Activated T-cell treated with anti-CD3 and anti-CD28 coated beads for 48 hours (primary cell): ENCODE measurements around the gene MAPKAP1.
"Not testable (repeated sequence)": the region's sequence is repeated elsewhere in the genome, so short reads cannot be mapped to it uniquely, and the experiment has no call there.

ENCODE experiments used
- DNase-seq: peaks from one replicate; pipeline ENCODE4 v3.0.0-alpha.2; 2020; ENCODE audit warnings: low read depth

MAPKAP1 gene

GRCh38 chr9:125730168-125730567, 23.2 kb upstream of the MAPKAP1 start:
- no peak for DNase-seq

GRCh38 chr9:125726456-125727132, 19.6 kb upstream of the MAPKAP1 start:
- DNase-seq = no peak

DNA sequence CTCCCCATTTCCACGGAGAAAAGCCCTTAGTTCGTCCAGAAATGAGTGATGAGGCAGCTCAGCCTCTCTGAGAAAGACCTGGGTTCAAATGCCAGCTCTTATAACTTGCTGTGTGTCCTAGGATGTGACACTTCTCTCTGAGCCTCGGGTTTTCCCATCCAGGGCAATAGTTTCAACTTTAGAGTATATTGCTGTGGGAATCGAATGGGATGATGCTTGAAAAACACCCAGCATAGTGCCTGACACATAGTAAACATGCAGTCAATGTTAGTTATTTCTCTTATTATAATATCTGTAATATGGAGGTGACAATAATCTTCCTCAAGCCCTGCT, 430 bp upstream of the MAPKAP1 start:
- DNase-seq = no peak

DNA sequence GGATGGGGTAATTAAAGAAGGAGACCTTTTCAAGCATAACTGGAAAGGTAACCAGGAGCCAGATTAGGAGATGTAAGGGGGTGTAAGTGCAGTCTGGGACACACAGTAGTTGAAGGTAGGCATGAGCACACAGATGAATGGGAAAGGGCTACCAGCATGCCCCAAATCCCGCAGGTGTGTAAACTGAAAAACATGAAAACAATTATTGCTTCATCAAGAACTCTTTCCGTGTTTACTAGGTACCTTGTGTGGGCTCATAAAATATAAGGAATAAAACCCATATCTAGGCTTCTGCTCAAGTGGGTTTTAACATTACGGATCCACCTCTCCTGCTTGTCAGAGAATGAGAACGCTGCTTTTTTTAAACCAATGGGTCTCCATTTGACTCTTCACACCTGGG, 1.1 kb downstream of the MAPKAP1 start:
- no peak for DNase-seq

DNA sequence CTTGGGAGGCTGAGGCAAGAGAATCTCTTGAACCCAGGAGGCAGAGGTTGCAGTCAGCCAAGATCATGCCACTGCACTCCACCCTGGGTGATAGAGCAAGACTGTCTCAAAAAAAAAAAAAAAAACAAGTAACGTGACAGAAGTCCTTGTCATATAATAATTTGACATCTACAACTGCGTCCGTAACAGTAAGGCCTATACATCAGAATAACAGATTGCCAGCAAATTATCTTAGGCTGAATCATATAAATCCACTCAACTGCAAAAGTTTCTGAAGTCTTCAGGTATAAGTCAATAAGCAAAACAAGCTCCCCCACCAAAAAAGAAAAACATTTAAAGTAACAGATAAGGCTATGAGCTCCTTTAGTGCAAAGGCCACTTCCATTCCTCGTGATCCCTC, 3.3 kb downstream of the MAPKAP1 start:
- no peak for DNase-seq

DNA sequence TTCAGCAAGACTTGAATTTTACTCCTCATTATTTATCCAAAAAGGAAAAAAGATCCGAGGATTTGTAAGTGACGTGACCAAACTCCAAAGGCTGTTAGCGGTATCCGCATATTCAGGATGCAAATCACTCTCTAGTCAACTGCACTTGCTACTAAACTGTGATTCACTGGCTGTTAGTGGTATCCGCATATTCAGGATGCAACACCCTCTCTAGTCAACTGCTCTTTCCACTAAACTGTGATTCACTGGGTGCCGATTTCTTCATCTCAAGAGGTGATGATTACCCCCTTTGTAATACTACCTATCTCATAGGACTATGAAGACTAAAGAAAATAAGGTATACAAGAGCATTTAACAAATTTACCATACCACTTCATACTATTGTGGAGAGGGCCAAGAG, 5.7 kb downstream of the MAPKAP1 start:
- DNase-seq = no peak

DNA sequence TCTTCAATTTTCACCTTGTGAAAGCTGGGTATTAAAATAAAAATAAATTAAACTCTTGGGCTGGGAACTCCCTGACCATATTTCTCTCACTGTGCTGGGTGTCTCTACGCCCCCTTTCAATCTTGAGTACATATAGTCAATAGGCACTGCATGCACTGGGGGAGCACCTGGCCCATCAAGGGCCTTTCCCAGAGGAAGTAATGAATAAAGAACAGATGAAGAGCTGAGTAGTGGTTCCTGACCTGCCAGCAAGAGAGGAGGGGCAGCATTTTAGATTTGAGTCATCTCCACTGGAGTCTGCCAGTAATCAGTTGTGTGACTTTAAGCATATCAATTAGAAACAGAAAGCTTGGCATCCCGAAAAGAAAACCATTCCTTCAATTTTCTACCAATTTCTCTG, 6.2 kb downstream of the MAPKAP1 start:
- DNase-seq = peak; percentile 11

GRCh38 chr9:125699870-125700269, 7.1 kb downstream of the MAPKAP1 start:
- no peak for DNase-seq

GRCh38 chr9:125696106-125696647, 10.8 kb downstream of the MAPKAP1 start:
- no peak for DNase-seq

GRCh38 chr9:125695548-125695947, 11.5 kb downstream of the MAPKAP1 start:
- DNase-seq = not testable (repeated sequence)

GRCh38 chr9:125694478-125694877, 12.5 kb downstream of the MAPKAP1 start:
- no peak for DNase-seq

GRCh38 chr9:125693492-125693891, 13.5 kb downstream of the MAPKAP1 start:
- DNase-seq = not testable (repeated sequence)

- no peak for DNase-seq
Measured at GRCh38 chr9:125691869-125692268, 15.1 kb downstream of the MAPKAP1 start.

- no peak for DNase-seq
Measured at GRCh38 chr9:125690679-125691078, 16.3 kb downstream of the MAPKAP1 start.

- no peak for DNase-seq
Measured at GRCh38 chr9:125687163-125687863, 19.7 kb downstream of the MAPKAP1 start.

GRCh38 chr9:125685167-125685566, 21.8 kb downstream of the MAPKAP1 start:
- no peak for DNase-seq

DNA sequence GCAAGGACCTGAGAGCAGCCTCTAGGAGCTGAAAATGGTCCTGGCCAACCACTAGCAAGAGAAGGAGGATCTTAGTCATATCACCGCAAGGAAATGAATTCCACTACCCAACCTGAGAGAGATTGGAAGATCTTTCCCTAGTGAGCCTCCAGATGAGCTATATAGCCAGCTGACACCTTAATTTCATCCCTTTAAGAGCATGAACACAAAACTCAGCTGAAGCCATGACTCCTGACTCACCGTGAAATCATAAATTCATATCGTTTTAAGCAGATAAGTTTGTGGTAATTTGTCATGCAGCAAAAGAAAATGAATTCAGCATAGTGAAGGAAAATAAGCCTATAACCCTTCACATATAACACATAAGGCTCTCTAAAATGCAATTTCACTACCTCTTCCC, 23.5 kb downstream of the MAPKAP1 start:
- no peak for DNase-seq

- DNase-seq = no peak
Measured at GRCh38 chr9:125682340-125682739, 24.7 kb downstream of the MAPKAP1 start.

DNA sequence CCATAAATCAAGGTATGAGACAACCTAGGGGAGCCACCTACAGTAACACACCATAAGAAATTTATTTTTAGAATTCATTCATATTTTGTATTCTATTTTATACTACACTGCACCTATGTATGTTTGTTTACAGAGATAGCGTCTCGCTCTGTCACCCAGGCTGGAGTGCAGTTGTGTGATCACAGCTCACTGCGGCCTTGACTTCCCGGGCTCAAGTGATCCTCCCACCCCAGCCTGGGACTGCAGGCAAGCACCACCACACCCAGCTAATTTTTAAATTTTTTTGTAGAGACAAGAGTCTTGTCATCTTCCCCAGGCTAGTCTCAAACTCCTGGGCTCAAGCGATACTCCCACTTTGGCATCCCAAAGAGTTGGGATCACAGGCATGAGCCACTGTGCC, 25.4 kb downstream of the MAPKAP1 start:
- no peak for DNase-seq

- DNase-seq = no peak
Measured at GRCh38 chr9:125681086-125681622, 25.9 kb downstream of the MAPKAP1 start.

DNA sequence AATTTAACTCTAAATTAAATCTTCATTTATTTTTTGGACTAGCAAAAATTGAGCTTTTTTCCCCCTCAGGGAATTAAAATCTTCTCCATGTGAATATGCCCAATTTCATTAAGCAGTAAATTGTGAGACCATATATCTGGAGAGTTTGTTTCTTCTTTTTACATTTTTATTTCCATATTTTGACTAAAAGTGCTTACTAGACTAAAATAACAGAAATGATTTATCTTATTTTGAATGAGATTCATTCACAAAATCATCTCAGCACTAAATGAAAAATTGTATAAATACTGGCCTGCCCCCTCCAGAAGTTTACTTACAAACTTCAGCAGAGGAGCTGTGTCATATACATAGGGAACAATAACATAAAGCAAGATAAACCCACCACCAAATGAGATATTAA, 26.6 kb downstream of the MAPKAP1 start:
- DNase-seq = no peak

DNA sequence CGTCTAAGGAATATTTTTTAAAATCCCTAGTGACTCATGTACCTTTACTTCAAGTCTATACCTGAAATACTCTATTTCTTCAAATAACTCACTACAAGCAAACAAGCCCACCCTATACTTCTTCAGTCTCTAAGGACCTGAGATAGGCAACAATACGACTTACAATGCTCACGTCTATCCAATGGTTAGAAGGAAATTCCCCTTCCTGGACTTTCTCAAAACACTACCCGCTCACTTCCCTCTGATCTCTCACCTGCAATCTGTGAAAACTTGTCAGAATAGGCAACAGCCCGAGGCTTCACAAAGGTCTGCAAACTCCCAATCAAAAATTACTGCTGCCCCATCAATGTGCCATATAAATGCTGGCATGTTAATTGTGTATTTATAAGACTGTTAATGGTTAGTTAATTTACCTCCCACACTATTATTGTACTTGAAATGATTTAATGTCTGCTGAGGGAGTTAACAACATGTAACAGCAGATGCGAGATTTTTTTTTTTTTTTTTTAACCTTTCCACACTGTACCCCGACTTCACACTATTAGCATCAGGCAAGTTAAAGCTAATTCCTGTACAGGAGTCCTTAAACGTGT, 27.3 kb downstream of the MAPKAP1 start:
- DNase-seq = no peak
